GM19324 (cell line): ENCODE data around the gene CHRNA1.
A peak's percentile ranks its signal among the peaks of the same experiment; 100 is the strongest.

Source experiments
- ATAC-seq: cut with Tn5 transposase; IDR thresholded peaks from one replicate; pipeline ENCODE4 v1.9.1; 2021; ENCODE audit warnings: mild to moderate bottlenecking, moderate library complexity; ENCODE audit not compliant: unreplicated experiment, low FRiP score

The CHRNA1 gene

GRCh38 chr2:174784909-174785308 is 20.6 kb upstream of the CHRNA1 start:
- ATAC-seq, result no peak

GRCh38 chr2:174784316-174784715 is 20.0 kb upstream of the CHRNA1 start:
- no peak for ATAC-seq

GRCh38 chr2:174781996-174782395 is 17.7 kb upstream of the CHRNA1 start:
- ATAC-seq, result no peak

- ATAC-seq, result no peak
These were observed 17.0 kb upstream of the CHRNA1 start for GRCh38 chr2:174781298-174781697.

- no peak for ATAC-seq
These were observed 16.6 kb upstream of the CHRNA1 start for GRCh38 chr2:174780856-174781255.

- ATAC-seq, result no peak
These were observed 16.0 kb upstream of the CHRNA1 start for GRCh38 chr2:174780191-174780840.

- no peak for ATAC-seq
These were observed 15.2 kb upstream of the CHRNA1 start for GRCh38 chr2:174779361-174779928.

GRCh38 chr2:174778085-174778981 is 14.1 kb upstream of the CHRNA1 start:
- no peak for ATAC-seq

- no peak for ATAC-seq
These were observed 13.2 kb upstream of the CHRNA1 start for GRCh38 chr2:174777347-174778084.

GRCh38 chr2:174776675-174777074 is 12.4 kb upstream of the CHRNA1 start:
- ATAC-seq, result no peak

- ATAC-seq, result no peak
These were observed 12.0 kb upstream of the CHRNA1 start for GRCh38 chr2:174776223-174776622.

- no peak for ATAC-seq
These were observed 11.3 kb upstream of the CHRNA1 start for GRCh38 chr2:174775571-174775980.

- ATAC-seq, result no peak
These were observed 10.6 kb upstream of the CHRNA1 start for GRCh38 chr2:174774886-174775285.

- ATAC-seq, result no peak
These were observed 8.9 kb upstream of the CHRNA1 start for GRCh38 chr2:174773215-174773614.

- ATAC-seq, result no peak
These were observed 8.2 kb upstream of the CHRNA1 start for GRCh38 chr2:174772472-174772801.

GRCh38 chr2:174771631-174772471 is 7.6 kb upstream of the CHRNA1 start:
- peak; percentile 77 for ATAC-seq

- no peak for ATAC-seq
These were observed 6.9 kb upstream of the CHRNA1 start for GRCh38 chr2:174771136-174771535.

- no peak for ATAC-seq
These were observed 4.3 kb upstream of the CHRNA1 start for GRCh38 chr2:174768557-174768956.

- no peak for ATAC-seq
These were observed 2.0 kb upstream of the CHRNA1 start for GRCh38 chr2:174766271-174766670.

- no peak for ATAC-seq
These were observed 1.3 kb upstream of the CHRNA1 start for GRCh38 chr2:174765576-174765975.
